Left lung (tissue), 10 donors: ENCODE data around the gene PALLD. TPM values are rescaled to one million over a fixed set of nuclear protein-coding genes. Genes with fewer than 3 reads are reported as not detected.

Source experiments
- ATAC-seq: fragments of 200-7000 bp; cut with Tn5 transposase; one replicate; pipeline ENCODE4 v1.9.1; 2020; ENCODE audit warnings: moderate library complexity
- DNase-seq, 4 donors: peaks; one replicate each; pipeline ENCODE4 v3.0.0-alpha.2; 2013 to 2020
- H3K27ac ChIP-seq, 2 donors: fragments of 200-600 bp; sonication (generic) in 1 of 2; one replicate each; pipeline versions ENCODE4 v1.5.0 to v1.8.0; 2020 to 2021
- H3K27me3 ChIP-seq, 2 donors: fragments of 200-600 bp; sonication (generic) in 1 of 2; one replicate each; pipeline versions ENCODE4 v1.5.0 to v1.8.0; 2020 to 2021
- H3K36me3 ChIP-seq, 2 donors: fragments of 200-600 bp; sonication (generic) in 1 of 2; one replicate each; pipeline versions ENCODE4 v1.5.0 to v1.8.0; 2020 to 2021
- H3K4me1 ChIP-seq, 2 donors: fragments of 200-600 bp; one replicate each; pipeline ENCODE4 v1.8.0; 2021
- H3K4me3 ChIP-seq, 2 donors: fragments of 200-600 bp; sonication (generic) in 1 of 2; one replicate each; pipeline versions ENCODE4 v1.5.0 to v1.8.0; 2020 to 2021; ENCODE audit warnings: mild to moderate bottlenecking in 1 of 2
- H3K9me3 ChIP-seq, 2 donors: fragments of 200-600 bp; sonication (generic) in 1 of 2; one replicate each; pipeline versions ENCODE4 v1.5.0 to v1.8.0; 2020 to 2021
- intact Hi-C, 2 donors: fragments of 100-400 bp; cut with DNase I; formaldehyde crosslinking; loops; one replicate each; pipeline versions ENCODE4 v1.11.2 to v1.14.2; 2022
- polyA plus RNA-seq, 6 donors: library from polyadenylated mRNA; unstranded; fragments of 120-200 nt; gene quantifications; one replicate each; pipeline ENCODE4 v1.2.1, GENCODE V29; 2013; ENCODE audit not compliant: insufficient read length in 6 of 6
- total RNA-seq, 2 donors: library from RNA; stranded (reverse); fragmentation: NEBNext Ultra II Directional; extraction: Animal tissue kit (Norgen Biotek cat#: 25700); gene quantifications; one replicate each; pipeline ENCODE4 v1.2.1, GENCODE V29; 2021
- TF ChIP-seq, protein P1 (sequence below), 2 donors: fragments of 200-600 bp; sonication (generic) in 1 of 2; IDR thresholded peaks; one replicate each; pipeline versions ENCODE4 v1.5.0 to v1.8.0; 2021; ENCODE audit warnings: antibody characterized with exemption in 2 of 2
- donor health status: DM: no; HTN: yes; CAD: no.
- donor health status: DM: no; HTN: no; CAD: no.

Gene PALLD
- total and polyA plus RNA-seq, 8 donors, result 67.5 to 194 (median 80.4) TPM

DNA sequence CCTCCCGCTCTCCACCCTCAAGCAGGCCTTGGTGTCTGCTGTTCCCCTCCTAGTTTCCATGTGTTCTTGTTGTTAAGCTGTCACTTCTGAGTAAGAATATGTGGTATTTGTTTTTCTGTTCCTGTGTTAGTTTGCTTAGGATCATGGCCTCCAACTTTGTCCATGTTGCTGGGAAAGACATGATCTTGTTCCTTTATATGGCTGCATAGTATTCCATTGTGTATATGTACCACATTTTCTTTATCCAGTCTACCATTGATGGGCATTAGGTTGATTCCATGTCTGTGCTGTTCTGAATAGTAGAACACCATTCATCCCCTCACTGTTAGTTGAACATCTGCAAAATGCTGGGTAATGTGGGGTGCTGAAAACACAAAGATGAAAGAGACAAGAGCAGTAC, 222.9 kb downstream of the PALLD start:
- ATAC-seq (no peak), DNase-seq (no peak)
- Histone ChIP-seq H3K36me3 (no peaks in the 10 kb centered on the region), H3K4me1 (peaks cover 10 to 19% of the 10 kb centered on the region in 2 donors), H3K27me3 (no peaks in the 10 kb centered on the region), H3K27ac (no peak overlapping the region), H3K4me3 (no peak overlapping the region), H3K9me3 (no peaks in the 10 kb centered on the region)
- TF ChIP-seq, protein P1, sequence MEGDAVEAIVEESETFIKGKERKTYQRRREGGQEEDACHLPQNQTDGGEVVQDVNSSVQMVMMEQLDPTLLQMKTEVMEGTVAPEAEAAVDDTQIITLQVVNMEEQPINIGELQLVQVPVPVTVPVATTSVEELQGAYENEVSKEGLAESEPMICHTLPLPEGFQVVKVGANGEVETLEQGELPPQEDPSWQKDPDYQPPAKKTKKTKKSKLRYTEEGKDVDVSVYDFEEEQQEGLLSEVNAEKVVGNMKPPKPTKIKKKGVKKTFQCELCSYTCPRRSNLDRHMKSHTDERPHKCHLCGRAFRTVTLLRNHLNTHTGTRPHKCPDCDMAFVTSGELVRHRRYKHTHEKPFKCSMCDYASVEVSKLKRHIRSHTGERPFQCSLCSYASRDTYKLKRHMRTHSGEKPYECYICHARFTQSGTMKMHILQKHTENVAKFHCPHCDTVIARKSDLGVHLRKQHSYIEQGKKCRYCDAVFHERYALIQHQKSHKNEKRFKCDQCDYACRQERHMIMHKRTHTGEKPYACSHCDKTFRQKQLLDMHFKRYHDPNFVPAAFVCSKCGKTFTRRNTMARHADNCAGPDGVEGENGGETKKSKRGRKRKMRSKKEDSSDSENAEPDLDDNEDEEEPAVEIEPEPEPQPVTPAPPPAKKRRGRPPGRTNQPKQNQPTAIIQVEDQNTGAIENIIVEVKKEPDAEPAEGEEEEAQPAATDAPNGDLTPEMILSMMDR (IDR thresholded peaks at IDR 0.05), result no peak
- intact Hi-C loops, result no loop called here

DNA sequence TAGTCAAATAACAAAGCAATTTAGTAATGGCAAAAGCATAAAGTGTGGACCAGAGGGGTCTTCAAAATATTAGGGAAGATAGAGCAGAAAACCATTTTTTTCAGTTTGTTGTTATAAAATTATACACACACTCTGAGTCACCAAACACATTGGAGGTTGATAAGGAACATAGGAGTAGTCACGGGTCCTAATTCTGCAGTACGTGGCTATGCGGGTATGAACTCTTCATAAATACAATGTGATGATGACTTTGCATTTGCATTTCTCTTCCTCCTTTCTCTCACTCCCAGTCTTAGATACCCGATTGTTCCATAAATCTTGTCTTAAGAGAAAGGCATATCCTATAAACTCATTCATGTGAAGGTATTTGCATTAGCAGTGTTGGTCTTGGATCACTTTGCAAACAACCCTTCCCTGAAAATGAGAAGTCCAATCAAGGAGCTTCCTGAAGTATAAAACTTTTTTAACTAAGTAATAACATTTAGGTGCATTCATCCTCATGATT, 223.6 kb downstream of the PALLD start:
- DNase-seq (no peak), ATAC-seq (no peak)
- intact Hi-C loops, result no loop called here
- H3K4me3 ChIP-seq, result no peak overlapping the region
- peaks cover 10 to 19% of the 10 kb centered on the region in 2 donors for H3K4me1 ChIP-seq
- no peaks in the 10 kb centered on the region for H3K36me3 ChIP-seq
- H3K27me3 ChIP-seq, result no peaks in the 10 kb centered on the region
- no peak overlapping the region for H3K27ac ChIP-seq
- H3K9me3 ChIP-seq, result no peaks in the 10 kb centered on the region
- TF ChIP-seq, protein P1 (IDR thresholded peaks at IDR 0.05), result no peak

DNA sequence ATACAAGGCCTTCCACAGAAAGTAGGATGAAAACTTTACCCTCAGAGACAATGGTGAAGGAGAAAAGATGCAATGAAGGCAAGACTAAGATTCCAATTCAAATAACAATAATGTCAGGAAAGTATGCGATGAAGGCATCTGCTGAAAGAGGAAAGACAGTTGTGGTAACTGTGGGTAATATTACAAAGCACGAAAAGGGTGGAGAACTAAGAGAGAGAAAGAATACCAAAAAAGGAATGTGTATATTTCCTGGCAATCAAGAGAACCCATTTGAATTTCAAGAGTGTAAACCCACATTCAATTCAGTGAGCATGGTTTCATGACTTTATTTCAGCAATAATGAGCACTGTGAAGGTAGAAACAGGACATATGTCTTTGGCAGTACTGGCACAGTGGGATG, 225.5 kb downstream of the PALLD start:
- Histone ChIP-seq H3K4me1 (peaks cover 13 to 17% of the 10 kb centered on the region in 2 donors), H3K4me3 (no peak overlapping the region), H3K27ac (no peak overlapping the region), H3K36me3 (no peaks in the 10 kb centered on the region), H3K9me3 (peaks cover 0 to under 1% of the 10 kb centered on the region in 2 donors), H3K27me3 (no peaks in the 10 kb centered on the region)
- TF ChIP-seq, protein P1 (IDR thresholded peaks at IDR 0.05), result no peak
- intact Hi-C loops, result no loop called here
- ATAC-seq, result no peak
- no peak for DNase-seq

DNA sequence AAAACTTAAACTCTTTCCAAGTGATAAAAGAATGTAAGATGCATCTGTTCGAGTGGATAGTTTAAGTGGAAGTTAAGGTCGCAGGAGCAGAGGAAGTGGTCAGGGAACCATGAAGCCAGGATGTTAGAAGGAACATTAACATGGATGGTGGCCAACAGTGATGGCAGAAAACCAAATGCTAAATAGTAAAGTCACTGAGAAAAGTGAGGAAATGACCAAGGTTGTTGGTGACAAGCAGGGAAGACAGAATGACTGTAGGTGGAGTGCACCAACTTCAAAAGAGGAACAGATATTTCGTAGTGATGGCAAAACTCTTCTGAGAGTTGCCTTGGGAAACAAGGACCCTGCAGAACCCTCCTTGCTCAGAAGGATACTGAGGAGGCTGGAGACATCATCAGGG, 226.2 kb downstream of the PALLD start:
- no peak overlapping the region for H3K4me3 ChIP-seq
- H3K27ac ChIP-seq, result peak overlapping the region in 1 of 2 donors; percentile 13
- no peaks in the 10 kb centered on the region for H3K27me3 ChIP-seq

DNA sequence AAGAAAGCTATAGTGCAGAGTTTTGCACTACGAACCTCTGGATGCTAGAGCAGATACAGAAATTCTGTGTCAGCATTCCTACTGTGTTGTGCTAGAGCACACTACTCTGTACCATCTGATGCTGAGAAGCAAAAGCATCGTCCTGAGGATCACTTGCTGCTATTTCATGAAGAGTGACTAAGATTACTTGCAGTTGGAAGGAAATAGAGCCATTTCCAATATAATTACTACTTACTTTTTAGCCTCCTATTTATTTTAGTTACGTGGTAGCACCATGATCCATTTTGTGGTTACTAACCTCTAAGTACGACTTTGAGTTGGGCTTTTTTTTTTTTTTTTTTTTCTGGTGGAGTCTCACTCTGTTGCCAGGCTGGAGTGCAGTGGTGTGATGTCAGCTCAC, 226.7 kb downstream of the PALLD start:
- TF ChIP-seq, protein P1 (IDR thresholded peaks at IDR 0.05), result no peak
- no peaks in the 10 kb centered on the region for H3K27me3 ChIP-seq
- H3K27ac ChIP-seq, result peak overlapping the region in 1 of 2 donors; percentile 13
- H3K9me3 ChIP-seq, result peaks cover 0 to 7% of the 10 kb centered on the region in 2 donors
- no peak overlapping the region for H3K4me3 ChIP-seq
- intact Hi-C loops, result no loop called here
- H3K36me3 ChIP-seq, result no peaks in the 10 kb centered on the region
- H3K4me1 ChIP-seq, result peaks cover 3 to 17% of the 10 kb centered on the region in 2 donors
- DNase-seq (no peak), ATAC-seq (no peak)

More for the DNA sequence above, 226.2 kb downstream of the PALLD start:
- TF ChIP-seq, protein P1 (IDR thresholded peaks at IDR 0.05), result no peak
- ATAC-seq, result no peak
- H3K36me3 ChIP-seq, result no peaks in the 10 kb centered on the region
- peaks cover 6 to 17% of the 10 kb centered on the region in 2 donors for H3K4me1 ChIP-seq
- peaks cover 0 to 6% of the 10 kb centered on the region in 2 donors for H3K9me3 ChIP-seq
- intact Hi-C loops, result no loop called here
- no peak for DNase-seq
